HG03521 (cell line): ENCODE data around the gene RNF126.
A peak's percentile ranks its signal among the peaks of the same experiment; 100 is the strongest.
"Not testable (repeated sequence)": the region's sequence is repeated elsewhere in the genome, so short reads cannot be mapped to it uniquely, and the experiment has no call there.

Experiments used
- ATAC-seq: cut with Tn5 transposase; IDR thresholded peaks from one replicate; pipeline ENCODE4 v1.9.1; 2021; ENCODE audit warnings: mild to moderate bottlenecking, moderate library complexity; ENCODE audit not compliant: unreplicated experiment

The RNF126 gene

DNA sequence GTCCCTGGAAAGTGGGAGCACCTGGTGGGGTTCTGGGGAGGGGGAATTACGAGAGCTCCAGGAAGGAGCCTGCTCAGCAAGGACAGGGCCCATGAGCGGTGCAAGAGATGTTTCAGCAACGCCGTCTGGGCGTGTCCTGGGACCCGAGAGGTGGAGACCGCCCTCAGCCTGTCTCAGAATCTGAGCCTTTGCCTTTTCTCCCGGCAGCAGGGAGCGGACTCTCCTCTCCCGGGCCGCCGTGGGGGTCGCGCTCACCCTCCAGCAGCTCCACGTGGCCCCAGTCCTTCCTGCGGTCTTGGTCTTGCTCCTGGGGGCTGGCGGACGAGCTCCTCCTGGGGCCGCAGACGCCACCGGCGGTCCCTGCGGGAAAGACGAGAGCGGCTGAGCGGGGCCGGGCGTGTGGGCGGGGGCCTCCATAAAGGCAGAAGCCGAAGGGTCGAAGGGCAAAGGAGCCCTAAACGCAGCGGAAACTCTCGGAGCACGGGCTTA, 30.4 kb downstream of the RNF126 start:
- ATAC-seq, result peak; percentile 10

DNA sequence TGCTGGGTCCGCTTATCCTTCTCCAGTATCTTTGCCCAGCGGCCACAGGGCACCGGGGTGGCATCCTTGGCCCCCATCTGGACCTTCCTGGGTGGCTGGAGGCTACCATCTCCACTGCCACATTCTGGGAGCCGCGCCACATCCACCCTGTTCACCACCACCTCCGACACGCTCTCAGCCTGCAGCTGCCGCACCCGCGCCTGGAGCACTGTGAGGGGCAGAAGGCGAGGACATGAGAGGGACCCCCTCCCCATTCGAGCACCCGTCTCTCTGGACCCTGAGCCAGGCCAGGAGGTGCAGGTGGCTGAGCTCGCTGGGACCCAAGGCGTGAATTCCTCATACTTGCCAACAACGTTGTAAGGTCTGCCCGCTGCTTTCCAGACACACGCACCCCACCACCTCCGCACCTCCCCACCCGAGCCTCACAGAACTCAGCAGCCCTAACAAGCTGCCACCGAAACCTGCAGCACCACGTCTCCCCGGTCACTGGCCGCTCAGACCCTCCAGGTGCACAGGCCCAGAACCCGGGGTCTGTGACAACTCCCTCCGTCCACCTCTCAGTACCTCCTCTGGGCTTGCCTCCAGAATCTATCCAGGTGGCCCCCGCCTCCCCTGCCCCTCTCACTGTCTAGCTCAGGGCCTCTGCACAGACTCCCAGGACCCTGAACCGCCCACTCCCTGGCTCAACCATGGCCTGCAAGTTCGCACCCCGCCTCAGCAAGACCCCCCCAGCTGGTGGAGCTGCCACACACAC, 32.9 kb downstream of the RNF126 start:
- ATAC-seq, result no peak

DNA sequence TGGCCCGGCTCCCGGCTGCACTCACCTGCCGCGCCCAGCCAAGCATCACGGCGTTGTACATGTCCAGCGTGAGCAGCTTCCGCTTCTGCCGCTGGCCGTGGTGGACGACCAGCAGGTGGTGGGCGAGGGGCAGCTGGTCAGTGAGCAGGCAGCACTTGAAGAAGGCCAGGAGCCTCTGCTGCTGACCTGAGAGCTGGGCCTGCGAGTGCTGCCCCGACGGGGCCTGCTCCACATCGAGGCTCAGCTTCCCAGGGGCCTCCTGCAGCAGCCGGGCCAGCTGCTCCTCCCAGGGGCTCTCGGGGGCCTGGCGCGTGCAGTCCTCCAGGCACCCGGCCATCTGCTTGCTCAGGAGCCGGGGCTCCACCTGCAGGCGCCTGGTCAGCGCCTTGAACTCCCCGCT, 33.5 kb downstream of the RNF126 start:
- not testable (repeated sequence) for ATAC-seq

DNA sequence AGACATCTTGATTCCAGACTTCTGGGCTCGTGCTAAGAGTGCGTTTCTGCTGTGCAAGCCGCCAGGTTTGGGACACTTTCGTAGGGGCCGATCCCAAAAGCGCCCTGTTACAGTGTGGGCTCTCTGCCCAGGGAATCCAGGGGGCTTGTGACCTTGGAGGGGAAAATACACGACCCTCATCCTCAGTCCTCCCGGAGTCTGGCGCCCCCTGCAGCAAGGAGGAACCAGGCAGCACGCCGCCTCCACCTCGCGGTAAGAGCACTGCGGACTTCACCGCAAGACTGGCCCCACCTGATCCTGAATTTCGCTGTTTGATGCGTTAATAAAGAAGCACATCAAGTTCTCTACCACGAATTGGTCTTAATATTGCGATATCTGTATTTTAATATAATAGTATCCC, 34.8 kb downstream of the RNF126 start:
- ATAC-seq, result no peak

DNA sequence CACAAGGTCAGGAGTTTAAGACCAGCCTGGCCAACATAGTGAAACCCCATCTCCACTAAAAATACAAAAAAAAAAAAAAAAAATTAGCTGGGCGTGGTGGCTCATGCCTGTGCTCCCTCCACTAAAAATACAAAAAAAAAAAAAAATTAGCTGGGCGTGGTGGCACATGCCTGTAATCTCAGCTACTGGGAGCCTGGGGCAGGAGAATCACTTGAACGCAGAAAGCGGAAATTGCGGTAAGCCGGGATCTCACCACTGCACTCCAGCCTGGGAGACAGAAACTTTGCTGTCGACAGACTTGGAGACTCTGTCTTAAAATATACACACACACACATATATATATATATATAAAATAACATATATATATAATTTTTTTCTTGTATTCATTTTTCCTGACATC, 36.4 kb downstream of the RNF126 start:
- ATAC-seq, result not testable (repeated sequence)

DNA sequence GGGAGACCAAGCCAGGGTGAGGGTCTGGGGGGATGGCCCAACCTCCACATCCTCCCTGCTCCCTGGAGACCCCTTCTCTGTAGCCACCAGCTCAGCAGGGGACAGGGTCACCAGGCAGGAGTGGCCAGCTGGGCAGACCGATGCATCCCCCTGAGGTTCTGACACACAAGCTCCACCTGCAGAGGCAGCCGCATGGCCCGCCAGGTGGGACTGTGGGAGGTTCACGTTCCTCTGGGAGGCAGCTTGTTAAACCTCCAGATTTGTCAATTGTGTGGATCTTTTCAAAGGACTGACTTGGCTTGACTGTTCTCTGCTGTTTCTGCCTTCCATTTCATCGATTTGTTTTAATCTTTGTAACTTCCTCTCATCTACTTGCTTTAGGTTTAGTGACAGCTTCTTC, 37.8 kb downstream of the RNF126 start:
- ATAC-seq, result no peak

DNA sequence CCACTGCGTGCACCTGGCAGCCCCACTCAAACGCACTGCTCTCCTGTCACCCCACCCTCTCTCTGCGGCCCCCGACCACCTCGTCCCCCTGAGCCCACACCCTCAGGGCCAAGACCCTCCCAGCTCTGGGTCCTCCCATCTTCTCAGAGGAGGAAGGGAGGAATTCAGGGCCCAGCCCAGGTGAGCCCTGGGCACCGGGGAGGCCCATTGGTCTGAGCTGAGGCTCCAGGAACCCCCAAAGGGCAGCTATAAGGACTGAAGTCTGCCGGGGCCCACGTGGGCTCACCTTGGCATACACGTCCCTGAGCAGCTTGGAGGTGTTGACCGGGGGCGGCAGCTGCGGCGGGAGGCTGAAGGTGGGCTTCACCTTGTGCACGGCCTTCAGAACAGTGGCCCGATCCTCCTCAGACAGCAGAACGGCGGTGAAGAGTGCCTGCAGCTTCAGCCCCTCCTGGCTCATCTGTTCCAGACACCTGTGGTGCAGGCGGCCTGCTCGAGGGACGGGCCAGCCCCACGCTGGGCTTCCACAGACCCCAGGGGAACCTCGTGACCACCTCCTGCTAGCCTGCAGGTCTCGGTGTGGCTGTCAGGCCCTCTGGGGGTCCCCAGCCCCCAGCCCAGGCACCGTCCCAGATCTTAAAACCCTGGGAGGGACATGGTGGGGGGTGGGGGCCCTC, 38.4 kb downstream of the RNF126 start:
- no peak for ATAC-seq

DNA sequence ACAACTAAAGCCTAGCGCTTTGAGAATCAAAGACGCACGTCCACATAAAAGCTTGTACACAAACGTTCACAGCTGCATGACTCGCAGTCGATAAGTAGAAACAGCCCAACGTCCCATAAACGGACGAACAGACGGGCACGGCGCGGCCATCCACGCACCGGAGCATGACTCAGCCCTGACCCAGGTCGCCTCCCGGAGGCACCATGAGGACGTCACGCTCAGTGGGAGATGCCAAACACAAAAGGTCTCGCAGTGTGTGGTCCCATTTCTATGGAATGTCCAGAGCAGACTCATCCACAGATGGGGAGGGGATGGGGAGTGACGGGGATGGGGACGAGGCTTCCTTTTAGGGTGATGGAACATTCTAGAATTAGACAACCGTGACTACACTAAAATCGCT, 39.0 kb downstream of the RNF126 start:
- no peak for ATAC-seq

DNA sequence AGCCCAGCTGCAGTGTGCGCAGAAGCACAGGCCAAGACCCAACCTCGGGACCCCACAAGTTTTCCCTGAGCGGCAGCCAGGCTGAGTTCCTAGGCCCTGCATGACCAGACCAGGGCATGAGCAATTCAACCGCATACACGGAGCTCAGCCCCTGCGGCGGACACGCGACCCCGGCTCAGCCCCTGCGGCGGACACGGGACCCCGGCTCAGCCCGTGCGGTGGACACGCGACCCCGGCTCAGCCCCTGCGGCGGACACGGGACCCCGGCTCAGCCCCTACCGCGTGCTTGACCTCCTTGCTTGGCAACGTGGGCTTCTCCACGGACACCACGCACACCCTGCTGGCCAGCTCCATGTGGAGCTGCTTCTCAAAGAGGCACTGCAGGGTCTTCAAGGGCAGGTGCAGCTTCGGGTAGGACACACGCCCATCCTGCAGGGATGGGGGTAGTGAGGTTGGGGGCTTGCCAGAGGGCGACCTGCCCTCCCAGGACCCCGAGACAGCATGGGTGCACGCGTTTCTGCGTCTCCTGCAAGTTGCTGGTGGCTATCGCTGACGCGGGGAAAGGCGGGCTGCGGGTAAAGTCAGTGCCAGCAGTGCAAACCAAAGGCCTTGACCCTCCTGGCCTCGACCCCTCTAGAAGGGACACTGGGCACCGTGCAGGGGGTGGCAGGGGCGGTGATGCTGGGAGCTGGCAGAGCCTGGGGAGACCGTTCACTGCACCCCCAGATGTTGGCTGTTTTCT, 39.7 kb downstream of the RNF126 start:
- no peak for ATAC-seq

DNA sequence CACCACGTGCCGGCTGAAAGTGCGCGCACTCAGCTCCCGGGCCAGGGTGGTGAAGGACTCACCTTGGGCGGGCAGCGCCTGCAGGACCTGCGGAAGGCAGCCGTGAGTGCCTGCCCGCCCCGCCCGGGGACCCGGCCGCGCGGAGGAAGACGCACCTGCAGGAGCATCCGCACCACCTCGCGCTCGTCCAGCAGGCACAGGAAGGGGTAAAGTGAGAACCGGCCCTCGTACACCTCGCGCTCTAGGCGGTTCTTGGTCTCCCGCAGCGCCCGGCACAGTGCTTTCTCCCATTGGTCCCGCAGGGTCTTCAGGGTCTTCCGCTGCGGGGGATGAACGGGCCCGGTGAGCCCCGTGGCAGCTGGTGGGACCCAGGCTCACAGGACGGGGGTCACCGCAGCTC, 40.3 kb downstream of the RNF126 start:
- no peak for ATAC-seq

DNA sequence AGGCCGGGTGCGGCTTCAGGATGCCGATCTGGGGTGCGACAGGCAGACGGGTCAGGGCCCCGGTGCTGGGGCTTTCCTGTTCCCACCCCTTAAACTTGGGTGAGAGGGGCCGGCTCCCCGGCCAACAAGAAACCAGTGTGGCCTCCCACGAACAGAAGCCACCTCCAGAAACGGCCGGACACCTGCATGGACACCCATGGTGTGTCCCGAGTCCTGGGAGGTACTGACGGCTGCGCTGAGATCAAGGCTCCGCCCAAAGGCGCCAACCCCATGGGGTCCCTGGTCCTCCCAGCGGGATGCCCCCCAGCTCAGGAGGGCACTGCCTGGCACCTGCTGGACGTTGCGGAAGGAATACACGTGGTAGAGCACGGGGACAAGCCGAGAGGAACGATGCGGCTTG, 41.2 kb downstream of the RNF126 start:
- no peak for ATAC-seq

DNA sequence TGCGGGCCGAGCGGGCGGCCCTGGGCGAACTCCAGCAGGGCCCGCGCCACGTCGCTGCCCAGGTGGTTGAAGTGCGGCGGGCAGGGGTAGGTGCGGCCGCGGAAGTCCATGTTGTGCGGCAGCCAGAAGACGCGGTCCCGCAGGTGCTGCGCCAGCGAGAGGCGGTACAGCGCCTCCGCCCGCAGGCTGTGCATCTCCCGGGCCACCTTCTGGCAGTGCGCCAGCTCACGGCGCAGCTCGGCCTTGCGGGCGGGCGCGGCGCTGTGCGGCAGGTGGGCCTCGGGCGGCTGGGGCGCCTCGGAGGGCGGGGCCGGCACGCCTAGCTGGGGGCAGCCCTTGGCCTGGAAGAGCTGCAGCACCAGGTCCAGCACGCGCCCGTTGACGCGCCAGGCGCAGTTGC, 41.8 kb downstream of the RNF126 start:
- not testable (repeated sequence) for ATAC-seq

DNA sequence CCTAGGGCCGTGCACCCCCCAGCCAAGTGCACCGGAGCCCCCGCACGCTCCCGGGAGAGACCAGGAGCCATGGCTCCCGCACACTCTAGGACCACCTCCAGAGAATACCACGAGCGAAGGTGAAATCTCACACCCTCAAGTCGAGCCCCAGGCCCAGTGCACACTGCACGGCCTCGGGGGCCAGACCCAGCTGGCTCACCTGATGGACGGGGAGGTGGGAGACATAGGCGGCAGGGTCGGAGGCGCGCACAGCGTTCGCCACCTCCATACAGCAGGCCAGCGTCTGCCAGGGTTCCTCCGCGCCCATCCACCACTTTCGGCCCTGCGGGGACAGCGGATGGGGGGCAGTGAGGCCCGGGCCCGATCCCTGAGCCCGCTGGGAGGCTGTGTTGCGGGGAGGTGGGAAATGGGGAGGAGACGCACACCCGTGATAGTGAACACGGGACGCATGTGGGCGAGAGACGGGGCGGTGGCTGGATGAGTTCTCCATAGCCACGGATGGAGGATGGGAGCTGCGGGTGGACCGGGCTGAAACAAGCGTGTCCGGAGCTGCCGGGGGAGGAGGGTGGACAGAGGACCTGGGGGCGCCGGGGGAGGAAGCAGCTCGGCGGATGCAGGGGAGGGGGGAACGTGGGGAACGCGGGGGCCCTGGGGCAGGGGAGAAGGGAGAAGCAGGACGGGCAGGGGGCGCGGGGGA, 42.7 kb downstream of the RNF126 start:
- ATAC-seq, result no peak

DNA sequence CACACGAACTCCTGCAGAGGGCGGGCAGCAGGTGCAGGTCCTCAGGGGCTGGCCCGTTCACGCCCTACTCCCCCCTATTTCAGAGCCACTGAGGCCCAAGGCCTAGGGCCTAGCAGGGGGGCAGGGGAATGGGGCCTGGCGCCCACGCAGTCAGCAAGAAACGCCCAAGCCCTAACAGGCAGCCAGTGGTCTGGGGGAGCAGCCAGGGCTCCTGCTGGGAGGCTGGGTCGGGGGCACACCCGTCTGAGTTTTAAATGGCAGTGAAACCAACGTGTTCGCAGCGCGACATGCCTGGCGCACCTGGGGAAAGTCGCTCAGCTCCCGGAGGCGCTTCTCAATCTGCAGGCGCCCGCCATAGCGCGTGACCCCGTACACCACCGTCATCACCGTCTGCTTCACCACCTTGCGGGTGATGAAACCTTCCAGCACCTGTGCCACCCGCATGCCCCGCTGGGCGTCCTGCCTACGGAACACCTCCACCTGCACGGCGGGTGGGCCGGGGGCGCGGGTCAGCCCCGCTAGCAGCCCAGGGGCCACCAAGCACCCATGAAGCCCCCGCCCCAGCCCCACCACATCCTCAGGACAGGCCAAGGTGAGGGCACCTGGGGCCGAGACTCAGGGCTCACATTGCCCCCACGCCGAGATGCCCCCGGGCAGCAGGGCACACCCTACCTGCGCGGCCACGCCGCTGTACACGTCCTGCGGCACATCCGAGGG, 43.6 kb downstream of the RNF126 start:
- no peak for ATAC-seq

DNA sequence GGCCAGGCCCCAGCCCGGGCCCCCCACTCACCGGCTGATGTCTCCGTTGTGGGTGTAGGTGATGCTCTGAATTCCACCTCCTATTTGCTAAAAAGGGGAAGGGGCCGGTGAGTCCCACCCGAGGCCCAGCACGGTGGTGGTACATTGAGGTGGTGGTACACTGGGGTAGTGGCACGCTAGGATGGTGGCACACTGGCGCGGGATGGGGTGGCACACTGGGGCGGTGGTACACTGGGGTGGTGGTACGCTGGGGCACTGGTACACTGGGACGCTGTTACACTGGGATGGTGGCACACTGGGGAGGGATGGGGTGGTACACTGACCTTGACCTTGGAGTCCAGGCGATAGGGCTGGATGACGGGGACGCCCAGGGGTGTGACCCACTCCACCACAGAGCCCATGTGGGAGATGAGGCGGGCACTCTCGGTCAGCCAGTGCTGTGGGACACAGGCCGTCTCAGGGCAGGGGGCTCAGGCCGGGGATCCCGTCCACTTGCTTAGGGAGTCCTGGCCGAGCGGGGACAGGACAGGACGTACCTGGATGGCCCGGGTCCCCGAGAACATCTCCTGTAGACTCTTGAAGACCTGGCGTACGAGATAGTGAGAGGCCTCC, 44.2 kb downstream of the RNF126 start:
- ATAC-seq, result no peak

DNA sequence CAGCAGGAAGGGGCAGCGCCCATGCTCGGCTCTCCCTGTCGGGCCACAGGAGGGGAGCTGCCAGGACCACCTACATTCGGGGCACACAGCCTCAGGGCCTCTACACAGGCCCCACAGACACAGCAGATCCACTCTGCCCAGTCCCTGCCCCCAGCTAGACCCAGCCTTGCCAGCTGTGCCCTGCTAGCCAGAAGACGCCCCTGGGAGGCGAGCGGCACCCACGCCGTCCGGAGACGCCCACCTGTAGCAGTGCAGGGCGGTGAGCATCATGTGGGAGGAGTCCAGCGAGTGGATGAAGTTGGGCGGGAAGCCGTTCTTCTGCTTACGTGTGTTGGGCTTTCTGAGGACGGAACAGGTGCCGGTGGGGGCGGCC, 44.8 kb downstream of the RNF126 start:
- no peak for ATAC-seq

DNA sequence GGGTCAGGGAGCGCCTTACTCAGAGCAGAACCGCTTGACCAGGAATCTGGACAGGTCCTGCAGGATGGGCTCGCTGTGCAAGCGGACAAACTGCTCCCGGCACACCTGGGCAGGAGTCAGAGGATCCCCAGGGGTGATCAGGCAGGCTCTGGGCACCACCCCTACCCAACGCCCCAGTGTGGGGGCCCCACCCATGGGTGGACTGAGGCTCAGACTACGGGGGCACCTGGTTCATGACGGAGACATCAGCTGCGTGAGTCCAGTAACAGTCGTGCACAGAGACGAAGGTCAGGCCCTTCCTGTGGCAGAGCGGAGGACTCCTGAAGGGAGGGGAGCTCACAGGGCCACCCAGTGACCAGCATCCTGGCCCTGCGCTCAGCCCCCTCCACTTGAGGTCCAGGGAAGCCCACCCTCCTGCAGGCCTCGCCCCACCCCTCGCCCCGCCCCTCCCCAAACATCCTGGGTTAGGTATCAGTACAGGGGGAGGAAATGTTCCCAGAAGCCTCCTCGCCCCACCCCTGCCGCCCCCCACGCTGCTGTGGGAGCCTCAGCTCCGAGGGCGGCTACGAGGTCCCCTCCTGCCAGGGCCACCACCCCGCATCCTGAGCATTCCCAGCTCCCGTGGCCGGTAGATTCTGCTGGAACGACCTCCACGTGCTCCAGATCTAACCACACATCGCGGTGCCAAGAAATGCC, 45.3 kb downstream of the RNF126 start:
- ATAC-seq, result no peak

DNA sequence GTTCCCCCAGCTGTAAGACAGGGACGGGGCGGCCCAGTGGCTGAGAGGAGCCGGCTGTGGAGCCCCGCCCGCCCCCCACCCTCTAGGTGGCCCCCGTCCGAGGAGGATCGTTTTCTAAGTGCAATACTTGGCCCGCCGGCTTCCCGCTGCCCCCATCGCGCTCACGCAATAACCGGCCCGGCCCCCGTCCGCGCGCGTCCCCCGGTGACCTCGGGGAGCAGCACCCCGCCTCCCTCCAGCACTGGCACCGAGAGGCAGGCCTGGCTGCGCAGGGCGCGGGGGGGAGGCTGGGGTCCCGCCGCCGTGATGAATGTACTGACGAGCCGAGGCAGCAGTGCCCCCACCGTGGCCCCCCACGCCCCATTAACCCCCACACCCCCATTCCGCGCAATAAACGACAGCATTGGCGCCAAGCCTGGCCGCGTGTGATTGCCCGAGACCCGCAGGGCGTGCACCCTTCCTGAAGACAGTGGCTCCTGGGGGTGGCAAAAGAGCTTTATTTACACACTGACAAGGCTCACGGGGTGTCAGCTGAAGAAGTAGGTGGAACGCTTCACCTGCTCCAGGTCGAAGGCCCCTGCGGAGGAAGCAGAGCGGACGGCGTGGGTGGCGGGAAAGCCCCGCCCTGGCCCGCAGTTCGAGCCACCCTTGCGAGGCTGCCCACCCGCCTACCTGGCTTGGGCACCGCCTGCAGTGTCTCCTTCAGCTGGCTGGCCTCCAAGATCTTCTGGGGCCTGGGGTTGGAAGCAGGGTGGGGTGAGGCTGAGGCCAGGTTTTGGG, 46.1 kb downstream of the RNF126 start:
- ATAC-seq, result no peak
